8988T (cell line): ENCODE data around the gene PLAGL2.
"Not testable (repeated sequence)": the region's sequence is repeated elsewhere in the genome, so short reads cannot be mapped to it uniquely, and the experiment has no call there.

Experiments used
- DNase-seq: peaks from one replicate; pipeline ENCODE4 v3.0.0; 2011

Gene PLAGL2

DNA sequence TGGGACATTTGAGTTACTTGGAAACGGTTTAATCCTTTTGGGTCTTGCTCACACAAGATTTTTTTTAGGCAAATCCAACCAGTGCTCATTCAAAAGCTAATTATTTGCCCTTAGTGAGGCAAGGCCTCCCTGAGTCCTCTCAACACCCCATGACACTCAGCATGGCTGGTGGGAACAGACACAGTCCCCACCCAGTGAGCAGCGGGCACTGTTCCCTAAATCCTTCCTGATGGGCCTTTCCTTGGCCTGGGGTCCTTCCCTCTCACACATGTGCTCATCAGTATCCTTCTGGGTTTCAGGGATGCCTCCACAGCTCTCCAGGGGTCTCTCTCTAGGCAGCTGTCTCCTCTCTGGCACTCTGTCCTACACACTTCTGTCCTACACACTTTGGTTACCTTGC lies 28.0 kb downstream of the PLAGL2 start:
- DNase-seq, result no peak

DNA sequence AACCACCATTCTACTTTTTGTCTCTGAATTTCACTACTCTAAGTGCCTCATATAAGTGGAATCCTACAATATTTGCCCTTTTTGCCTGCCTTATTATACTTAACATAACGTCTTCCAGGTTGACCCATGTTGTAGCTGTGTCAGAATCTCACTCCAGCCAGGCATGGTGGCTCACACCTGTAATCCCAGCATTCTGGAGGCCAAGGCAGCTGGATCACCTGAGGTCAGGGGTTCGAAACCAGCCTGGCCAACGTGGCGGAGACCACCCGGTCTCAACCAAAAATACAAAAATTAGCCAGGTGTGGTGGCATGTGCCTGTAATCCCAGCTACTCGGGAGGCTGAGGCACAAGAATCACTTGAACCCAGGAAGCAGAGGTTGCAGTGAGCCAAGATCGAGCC lies 29.8 kb downstream of the PLAGL2 start:
- DNase-seq, result not testable (repeated sequence)

DNA sequence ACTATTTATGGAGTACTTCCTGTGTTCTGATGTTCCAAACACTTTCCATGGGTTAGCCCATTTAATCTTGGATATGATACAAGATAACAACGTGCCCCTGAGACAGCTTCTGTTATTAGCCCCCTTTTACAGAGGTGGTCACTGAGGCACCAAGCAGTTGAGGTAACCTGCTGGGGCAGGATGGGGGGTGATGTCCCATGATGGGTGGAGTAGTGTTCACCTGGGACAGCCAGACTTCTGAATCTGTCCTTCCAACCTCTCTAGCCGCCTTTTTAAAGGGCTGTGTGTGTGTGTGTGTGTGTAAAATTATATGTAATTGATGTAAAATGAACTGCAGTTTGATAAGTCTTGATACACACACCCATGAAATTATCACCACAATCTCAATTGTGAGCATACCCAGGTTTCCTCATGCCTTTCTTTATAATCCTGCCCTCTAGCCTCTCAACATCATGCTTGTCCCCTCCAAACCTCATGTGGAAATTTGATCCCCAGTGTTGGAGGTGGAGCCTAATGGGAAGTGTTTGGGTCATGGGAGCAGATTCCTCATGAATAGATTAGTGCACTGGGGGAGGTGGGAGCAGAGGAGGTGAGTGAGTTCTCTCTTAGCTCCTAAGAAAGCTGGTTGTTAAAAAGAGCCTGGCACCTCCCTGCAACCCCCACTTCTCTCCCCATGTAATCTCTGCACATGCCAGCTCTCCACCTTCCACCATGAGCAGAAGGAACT lies 39.2 kb downstream of the PLAGL2 start:
- no peak for DNase-seq

- no peak for DNase-seq
Observed at GRCh38 chr20:32167552-32167951, 40.0 kb downstream of the PLAGL2 start.

- no peak for DNase-seq
Observed at GRCh38 chr20:32165836-32166545, 41.6 kb downstream of the PLAGL2 start.

- DNase-seq, result no peak
Observed at GRCh38 chr20:32164984-32165735, 42.4 kb downstream of the PLAGL2 start.

GRCh38 chr20:32163951-32164350 lies 43.6 kb downstream of the PLAGL2 start:
- no peak for DNase-seq

DNA sequence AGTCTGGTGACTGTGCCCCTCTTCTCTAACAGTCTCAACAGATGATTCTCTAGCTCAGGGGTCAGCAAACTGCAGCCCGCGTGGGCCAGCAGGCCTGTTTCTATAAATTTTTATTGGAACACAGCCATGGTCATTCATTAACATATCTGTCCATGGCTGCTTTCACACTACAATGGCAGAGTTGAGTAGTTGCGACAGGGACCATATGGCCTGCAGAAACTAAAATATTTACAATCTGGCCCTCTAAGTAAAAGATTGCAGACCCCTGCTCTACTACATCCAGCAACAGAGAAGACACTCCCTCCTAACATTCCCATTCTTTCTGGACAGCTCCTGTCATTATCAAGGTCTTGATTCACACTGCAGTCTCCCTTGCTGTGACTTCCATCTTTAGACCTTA lies 45.2 kb downstream of the PLAGL2 start:
- DNase-seq, result no peak

DNA sequence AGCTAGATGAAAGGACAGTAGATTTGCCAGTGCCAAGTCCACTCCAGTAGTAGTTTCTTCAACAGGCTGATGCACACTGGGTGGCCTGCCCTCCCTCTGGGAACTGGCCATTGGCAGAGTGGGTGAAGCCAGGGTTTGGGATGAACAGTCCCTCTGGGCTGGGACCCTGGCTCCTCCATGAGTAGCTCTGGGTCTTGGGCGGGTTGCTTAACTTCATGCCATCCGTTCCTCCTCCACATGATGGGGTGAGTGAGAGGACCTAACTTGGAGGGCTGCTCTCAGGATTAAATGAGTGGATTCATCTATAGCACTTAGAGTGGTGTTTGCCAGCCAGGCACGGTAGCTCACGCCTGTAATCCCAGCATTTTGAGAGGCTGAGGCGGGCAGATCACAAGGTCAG lies 47.2 kb downstream of the PLAGL2 start:
- DNase-seq, result no peak

DNA sequence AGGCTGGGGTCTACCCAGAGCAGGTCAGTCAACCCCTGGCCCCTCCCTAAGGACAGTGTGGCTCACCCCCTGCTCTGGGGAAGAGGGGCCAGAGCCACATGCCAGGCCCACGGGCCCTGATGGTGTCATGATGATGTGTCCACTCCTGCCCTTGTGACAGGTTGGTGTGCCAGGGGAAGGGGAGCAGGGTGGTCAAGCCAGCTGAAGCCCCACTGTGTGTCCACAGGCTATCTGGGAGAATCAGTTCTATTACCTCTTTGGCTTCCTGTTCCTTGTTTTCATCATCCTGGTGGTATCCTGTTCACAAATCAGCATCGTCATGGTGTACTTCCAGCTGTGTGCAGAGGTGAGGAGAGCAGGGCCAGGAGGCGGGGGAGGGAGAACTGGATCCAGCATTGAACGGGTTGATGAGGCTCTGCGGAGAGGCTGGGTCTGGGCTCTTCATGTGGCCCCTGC lies 47.7 kb downstream of the PLAGL2 start:
- DNase-seq, result no peak

DNA sequence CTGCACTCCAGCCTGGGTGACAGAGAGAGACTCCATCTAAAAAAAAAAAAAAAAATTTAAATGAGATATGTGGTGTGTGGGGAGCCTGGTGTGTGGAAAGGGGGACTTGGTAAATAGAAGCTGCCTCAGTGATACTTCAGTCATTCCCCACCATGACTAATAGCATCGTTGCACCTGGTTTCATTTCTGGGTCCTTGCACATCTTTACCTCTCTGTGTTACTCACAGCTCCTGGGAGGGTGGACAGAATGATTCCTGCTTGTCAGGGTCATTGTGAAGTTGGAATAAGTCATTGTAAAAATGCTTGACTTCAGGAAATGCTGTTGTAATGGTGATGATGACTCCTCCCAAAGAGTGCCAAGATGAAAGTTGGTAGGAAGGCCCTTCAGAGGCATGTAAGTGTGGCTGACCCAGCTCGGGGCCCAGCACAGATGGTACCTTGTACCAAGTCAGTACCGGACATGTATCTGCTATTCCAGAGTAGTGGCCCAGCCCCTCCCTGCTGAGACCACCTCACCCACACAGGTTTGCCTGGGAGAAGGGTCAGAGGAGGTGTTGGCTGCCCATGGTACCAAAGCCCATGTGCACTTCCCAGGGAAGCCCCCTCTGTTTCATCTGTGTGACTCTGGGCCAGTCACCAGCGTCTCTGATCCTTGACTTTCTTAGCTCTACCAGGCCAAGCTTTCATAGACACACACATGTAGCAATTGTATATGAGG lies 48.4 kb downstream of the PLAGL2 start:
- DNase-seq, result no peak

- DNase-seq, result no peak
Observed at GRCh38 chr20:32158351-32158750, 49.2 kb downstream of the PLAGL2 start.

GRCh38 chr20:32157611-32158010 lies 49.9 kb downstream of the PLAGL2 start:
- DNase-seq, result no peak

DNA sequence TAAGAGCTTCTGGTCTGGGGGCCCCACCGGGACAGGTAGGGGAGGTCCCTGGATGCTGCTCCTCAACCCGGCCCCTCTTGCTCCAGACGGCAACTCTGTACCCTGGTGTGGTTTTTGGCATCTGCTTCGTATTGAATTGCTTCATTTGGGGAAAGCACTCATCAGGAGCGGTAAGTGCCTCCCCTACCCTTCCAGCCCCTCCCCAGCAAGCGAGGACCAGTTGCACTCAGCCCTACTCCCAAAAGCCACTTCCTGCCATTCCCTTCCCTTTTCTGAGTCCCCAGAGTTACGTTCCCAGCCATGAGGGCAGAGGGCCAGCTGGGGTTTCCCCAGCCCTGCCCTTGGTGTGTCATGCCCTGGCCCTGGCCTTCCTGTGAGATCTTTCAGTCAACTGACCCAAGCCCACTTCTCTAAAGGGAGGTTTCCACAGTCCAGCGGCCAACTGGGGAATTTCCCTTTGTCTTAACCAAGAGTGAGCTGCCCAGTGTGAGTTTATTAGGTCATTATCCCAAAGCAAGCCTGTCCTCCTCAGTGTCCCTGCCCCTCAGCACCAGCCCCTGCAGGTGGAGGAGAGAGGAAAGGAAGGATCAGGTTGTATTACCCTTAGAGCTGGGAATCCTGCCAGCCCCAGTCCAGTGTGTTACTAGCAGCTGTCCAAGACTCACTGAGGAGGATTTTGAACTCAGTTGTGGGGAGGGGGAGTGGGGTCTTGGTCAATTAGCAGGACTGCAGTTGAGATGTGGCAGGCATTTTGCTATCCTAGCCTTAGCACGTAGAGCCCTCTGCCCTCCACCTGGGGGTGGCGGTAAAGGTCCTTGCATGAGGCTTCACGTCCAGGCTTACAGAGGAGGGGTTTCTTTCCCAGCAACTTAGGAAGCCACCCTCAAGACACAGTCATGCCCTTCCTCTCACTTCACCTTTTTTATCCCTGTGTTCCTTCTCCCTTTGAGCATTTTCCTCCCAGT lies 52.2 kb downstream of the PLAGL2 start:
- no peak for DNase-seq

- DNase-seq, result no peak
Observed at GRCh38 chr20:32153771-32154170, 53.8 kb downstream of the PLAGL2 start.

GRCh38 chr20:32153156-32153665 lies 54.3 kb downstream of the PLAGL2 start:
- no peak for DNase-seq

DNA sequence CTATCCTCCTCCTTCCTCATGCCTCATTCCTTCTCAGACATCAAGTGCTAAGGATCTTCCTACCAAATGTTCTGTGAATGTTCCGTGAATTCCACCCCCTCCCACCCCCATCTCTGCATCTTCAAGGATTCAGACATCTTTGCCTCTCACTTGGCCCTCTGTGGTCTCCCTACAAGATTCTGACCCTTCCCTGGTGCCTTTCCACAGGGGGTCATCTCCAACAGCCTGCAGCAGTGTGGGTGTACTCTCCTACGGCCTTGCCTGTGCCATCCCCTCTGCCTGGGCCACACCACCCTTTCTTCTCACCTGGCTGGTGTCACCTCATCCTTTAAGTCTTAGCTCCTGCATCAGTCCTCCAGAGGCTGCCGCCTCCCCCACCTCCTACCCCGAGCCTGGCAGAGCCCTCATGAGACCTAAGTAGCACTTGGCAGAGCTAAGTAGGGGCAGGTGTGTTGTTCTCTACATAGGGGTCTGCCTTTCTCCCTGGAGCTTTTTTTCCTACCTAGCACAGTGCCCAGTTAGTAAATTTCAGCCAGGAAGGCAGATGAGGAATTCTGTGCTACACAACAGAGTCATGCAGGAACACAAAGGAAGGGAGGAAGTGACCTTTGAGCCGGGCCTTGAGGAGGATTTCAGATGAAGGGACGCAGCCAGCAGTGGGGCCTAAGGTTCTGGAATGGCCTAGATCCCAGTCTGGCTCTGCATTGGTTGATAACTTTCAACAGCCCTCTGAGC lies 55.0 kb downstream of the PLAGL2 start:
- DNase-seq, result no peak

DNA sequence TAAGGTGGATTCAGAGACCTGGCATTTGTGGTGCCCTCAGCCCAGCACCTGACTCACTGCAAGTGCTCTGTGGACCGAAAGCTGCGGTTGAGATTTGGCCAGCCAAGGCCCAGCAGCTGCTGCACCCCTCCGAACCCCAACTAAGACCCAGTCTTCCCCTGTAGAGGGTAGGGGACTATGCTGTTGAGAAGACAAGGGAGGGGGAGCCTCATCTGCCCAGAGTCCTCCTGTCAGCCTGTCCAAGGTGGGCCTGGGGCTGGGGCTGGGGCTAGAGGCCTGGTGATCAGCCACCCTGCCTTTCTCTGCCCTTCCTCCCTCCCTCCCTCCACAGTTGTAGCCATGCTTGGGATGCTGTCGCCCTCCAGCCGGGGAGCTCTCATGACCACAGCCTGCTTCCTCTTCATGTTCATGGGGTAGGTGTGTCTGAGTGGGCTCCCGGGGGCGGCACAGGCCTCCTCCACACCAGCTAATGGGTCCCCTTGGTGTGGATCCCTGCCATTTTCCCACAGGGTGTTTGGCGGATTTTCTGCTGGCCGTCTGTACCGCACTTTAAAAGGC lies 57.2 kb downstream of the PLAGL2 start:
- DNase-seq, result no peak

DNA sequence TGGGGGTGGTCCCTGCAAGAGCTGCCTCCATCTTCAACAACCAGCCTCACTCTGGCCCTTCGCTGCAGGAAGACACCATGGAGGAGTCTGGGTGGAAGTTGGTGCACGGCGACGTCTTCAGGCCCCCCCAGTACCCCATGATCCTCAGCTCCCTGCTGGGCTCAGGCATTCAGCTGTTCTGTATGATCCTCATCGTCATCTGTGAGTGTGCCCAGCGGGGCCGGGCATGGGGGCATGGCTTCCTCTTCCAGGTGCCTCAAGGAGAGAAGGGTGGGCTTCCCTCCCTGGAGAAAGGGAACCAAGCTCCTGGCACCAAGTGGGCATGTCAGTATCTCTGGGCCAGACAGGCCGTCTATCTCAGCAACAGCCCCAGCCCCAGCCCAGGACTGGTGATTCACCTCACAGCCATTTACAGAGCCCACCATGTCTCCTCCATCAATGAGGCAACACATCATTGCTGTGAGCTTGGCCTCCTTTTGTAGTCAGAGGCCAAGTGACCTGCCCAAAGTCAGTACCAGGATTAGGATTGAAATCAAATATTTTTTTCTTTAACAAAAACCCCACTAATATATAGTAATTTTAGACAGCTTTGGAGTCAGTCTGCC lies 57.9 kb downstream of the PLAGL2 start:
- no peak for DNase-seq
